ENCODE data around the gene NDUFA1.

- TF ChIP-seq CTCF (IDR thresholded peaks at IDR 0.05) (no peak), POLR2A (IDR thresholded peaks at IDR 0.05) (no peak)
Measured at GRCh38 chrX:119917877-119918276, 46.2 kb downstream of the NDUFA1 start.
